HepG2 (cell line): ENCODE results near the gene TSNAXIP1. TPM values are rescaled to one million over a fixed set of nuclear protein-coding genes. Genes with fewer than 3 reads are reported as not detected.

ENCODE experiments used
- BCL3 ChIP-seq: sonication (generic); formaldehyde crosslinking; IDR thresholded peaks from 2 replicates; pipeline ENCODE4 v1.5.1; 2020; ENCODE audit warnings: mild to moderate bottlenecking, missing genetic modification reagents, moderate library complexity
- BHLHE40 ChIP-seq: IDR thresholded peaks from 2 replicates; pipeline ENCODE4 v1.6.1; 2011; ENCODE audit warnings: low read length, improper control_type of control experiment
- DBP ChIP-seq: sonication (generic); formaldehyde crosslinking; IDR thresholded peaks from 2 replicates; pipeline ENCODE4 v1.4.0; 2020; ENCODE audit warnings: missing genetic modification reagents; ENCODE audit errors: not compliant biosample characterization
- E2F1 ChIP-seq: sonication (generic); formaldehyde crosslinking; IDR thresholded peaks from 2 replicates; pipeline ENCODE4 v1.5.0; 2020; ENCODE audit warnings: missing genetic modification reagents
- EZH2 ChIP-seq: conservative IDR thresholded peaks from 2 replicates; pipeline ENCODE4 v1.6.1; 2012; ENCODE audit warnings: mild to moderate bottlenecking, low read depth, low read length, moderate library complexity
- HNF4A ChIP-seq: sonication (generic); formaldehyde crosslinking; IDR thresholded peaks from 2 replicates; pipeline ENCODE4 v1.4.0; 2020; ENCODE audit warnings: missing genetic modification reagents
- IRF1 ChIP-seq: sonication (generic); formaldehyde crosslinking; IDR thresholded peaks from 2 replicates; pipeline ENCODE4 v1.4.0; 2020; ENCODE audit warnings: low read depth, mild to moderate bottlenecking, missing genetic modification reagents
- PITX1 ChIP-seq: sonication (generic); formaldehyde crosslinking; IDR thresholded peaks from 2 replicates; pipeline ENCODE4 v1.5.1; 2020; ENCODE audit warnings: mild to moderate bottlenecking, missing genetic modification reagents
- POGZ ChIP-seq: sonication (generic); formaldehyde crosslinking; IDR thresholded peaks from 2 replicates; pipeline ENCODE4 v1.4.0; 2020; ENCODE audit warnings: mild to moderate bottlenecking, missing genetic modification reagents
- POLR2G ChIP-seq: fragments of 200-400 bp; formaldehyde crosslinking; IDR thresholded peaks from 2 replicates; pipeline ENCODE4 v1.6.1; 2018; ENCODE audit warnings: mild to moderate bottlenecking, low read depth, low read length, moderate library complexity
- PTBP1 ChIP-seq: fragments of 200-400 bp; formaldehyde crosslinking; IDR thresholded peaks from 2 replicates; pipeline ENCODE4 v1.6.1; 2018; ENCODE audit warnings: low read length, low read depth; ENCODE audit not compliant: poor library complexity, severe bottlenecking
- SYNCRIP ChIP-seq: fragments of 200-400 bp; formaldehyde crosslinking; IDR thresholded peaks from 2 replicates; pipeline ENCODE4 v1.6.1; 2018; ENCODE audit warnings: mild to moderate bottlenecking, low read depth, low read length; ENCODE audit not compliant: insufficient read depth
- ZBTB38 ChIP-seq: sonication (generic); formaldehyde crosslinking; IDR thresholded peaks from 2 replicates; pipeline ENCODE4 v1.5.1; 2020; ENCODE audit warnings: mild to moderate bottlenecking, missing genetic modification reagents
- ZNF17 ChIP-seq: sonication (generic); formaldehyde crosslinking; IDR thresholded peaks from 2 replicates; pipeline ENCODE4 v1.5.0; 2020; ENCODE audit warnings: mild to moderate bottlenecking, missing genetic modification reagents
- ZNF251 ChIP-seq: sonication (generic); formaldehyde crosslinking; IDR thresholded peaks from 2 replicates; pipeline ENCODE4 v1.9.0; 2021; ENCODE audit warnings: mild to moderate bottlenecking, missing genetic modification reagents
- ZNF460 ChIP-seq: sonication (generic); formaldehyde crosslinking; IDR thresholded peaks from 2 replicates; pipeline ENCODE4 v1.5.1; 2020; ENCODE audit warnings: missing genetic modification reagents, mild to moderate bottlenecking, borderline replicate concordance
- ZNF777 ChIP-seq: sonication (generic); formaldehyde crosslinking; IDR thresholded peaks from 2 replicates; pipeline ENCODE4 v1.4.0; 2020; ENCODE audit warnings: missing genetic modification reagents
- ZNF788 ChIP-seq: sonication (generic); formaldehyde crosslinking; IDR thresholded peaks from 2 replicates; pipeline ENCODE4 v1.5.0; 2020; ENCODE audit warnings: mild to moderate bottlenecking, missing genetic modification reagents, borderline replicate concordance
- polyA plus RNA-seq, 8 experiments: library from polyadenylated mRNA; depleted of rRNA in 3 of 8; stranded (reverse) in 7 of 8; unstranded in 1 of 8; fragments of >200 nt; fragmentation: Illumina TruSeq in 4 of 8; extraction: Trizol in 4 of 8; gene quantifications; 2 replicates each; pipeline versions ENCODE4 v1.2.1 to v1.2.3, GENCODE V29; 2011 to 2016; ENCODE audit warnings: low read depth in 4 of 8, missing spikeins in 1 of 8, mixed read lengths in 1 of 8; ENCODE audit not compliant: insufficient read depth in 1 of 8
- total RNA-seq, 5 experiments: library from RNA; depleted of rRNA; stranded (reverse); fragments of >200 nt; fragmentation: Illumina TruSeq; extraction: Trizol; gene quantifications; 2 replicates each; pipeline ENCODE4 v1.2.3, GENCODE V29; 2016; ENCODE audit warnings: low read depth in 1 of 5

TSNAXIP1 gene
- total and polyA plus RNA-seq, 2 of the 13 experiments (the other 11 are each of a cell fraction or from before 2014, with no cell fraction given): 0.37 to 0.86 TPM

- TF ChIP-seq HNF4A (CRISPR knock-in tag): peak; percentile 40
- no peak for TF ChIP-seq DBP
- TF ChIP-seq E2F1: peak; percentile 51; the same call in 1 of the 2 replicates
- TF ChIP-seq ZNF251 (CRISPR knock-in tag): no peak
- peak; percentile 73 for TF ChIP-seq POGZ (CRISPR knock-in tag)
- no peak for TF ChIP-seq IRF1 (CRISPR knock-in tag)
- TF ChIP-seq SYNCRIP: no peak
- TF ChIP-seq BHLHE40: peak; percentile 34; the same call in 1 of the 2 replicates
- TF ChIP-seq ZNF777 (CRISPR knock-in tag): peak; percentile 85
- no peak for TF ChIP-seq ZNF17 (CRISPR knock-in tag)
- TF ChIP-seq ZNF788: peak; percentile 99
- peak; percentile 96 for TF ChIP-seq BCL3 (CRISPR knock-in tag)
- peak; percentile 93 for TF ChIP-seq POLR2G
- TF ChIP-seq PTBP1: peak; percentile 97
- peak; percentile 74; the same call in 1 of the 2 replicates for TF ChIP-seq PITX1 (CRISPR knock-in tag)
- TF ChIP-seq EZH2: no peak
- TF ChIP-seq ZBTB38 (CRISPR knock-in tag): peak; percentile 96
- TF ChIP-seq ZNF460 (CRISPR knock-in tag): no peak
These were observed 66.1 kb downstream of the TSNAXIP1 start, which contains the start of gene EDC4 (continued) for GRCh38 chr16:67872631-67873434.
